ENCODE results near the gene SET.

Gene SET

GRCh38 chr9:128716581-128717254 lies 27.7 kb downstream of the SET start:
- no peaks in the 10 kb centered on the region for H3K27me3 Mint-ChIP-seq
- no peaks in the 10 kb centered on the region for H3K36me3 Mint-ChIP-seq
- H3K27ac Mint-ChIP-seq: no peak overlapping the region
- no peaks in the 10 kb centered on the region for H3K9me3 Mint-ChIP-seq
- no peak overlapping the region for H3K4me3 Mint-ChIP-seq
- no peaks in the 10 kb centered on the region for H3K4me1 Mint-ChIP-seq

DNA sequence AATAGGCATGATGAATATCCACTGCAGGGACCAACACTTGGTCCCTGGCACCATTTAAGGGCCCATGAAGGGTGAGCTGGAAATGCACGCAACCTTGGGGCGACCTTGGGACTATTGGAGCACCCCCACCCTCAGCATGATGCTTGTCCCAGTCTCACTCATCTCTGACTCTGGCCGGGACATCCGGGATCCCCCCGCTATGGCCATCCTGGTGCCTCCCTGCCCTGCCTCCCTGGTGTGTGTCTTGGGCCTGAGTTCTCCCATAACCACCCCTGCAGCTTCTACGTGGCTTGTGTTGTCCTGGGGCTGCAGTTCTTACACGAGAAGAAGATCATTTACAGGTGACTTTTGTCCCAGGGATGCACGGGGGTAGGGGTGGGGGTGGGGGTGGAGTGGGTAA lies 29.0 kb downstream of the SET start:
- Mint-ChIP-seq H3K9me3 (no peaks in the 10 kb centered on the region), H3K4me1 (peaks cover 6% of the 10 kb centered on the region), H3K36me3 (no peaks in the 10 kb centered on the region), H3K27me3 (no peaks in the 10 kb centered on the region), H3K27ac (no peak overlapping the region), H3K4me3 (no peak overlapping the region)

- Mint-ChIP-seq H3K9me3 (no peaks in the 10 kb centered on the region), H3K36me3 (no peaks in the 10 kb centered on the region), H3K27ac (no peak overlapping the region), H3K4me3 (no peak overlapping the region), H3K27me3 (no peaks in the 10 kb centered on the region), H3K4me1 (peaks cover 10% of the 10 kb centered on the region)
Measured at GRCh38 chr9:128718475-128718874, 29.5 kb downstream of the SET start.

- Mint-ChIP-seq H3K4me1 (peaks cover 22% of the 10 kb centered on the region), H3K9me3 (no peaks in the 10 kb centered on the region), H3K36me3 (no peaks in the 10 kb centered on the region), H3K27me3 (no peaks in the 10 kb centered on the region), H3K27ac (no peak overlapping the region), H3K4me3 (no peak overlapping the region)
Measured at GRCh38 chr9:128719919-128720605, 31.0 kb downstream of the SET start.

- H3K27ac Mint-ChIP-seq: no peak overlapping the region
- H3K36me3 Mint-ChIP-seq: no peaks in the 10 kb centered on the region
- no peaks in the 10 kb centered on the region for H3K9me3 Mint-ChIP-seq
- H3K4me1 Mint-ChIP-seq: peaks cover 29% of the 10 kb centered on the region
- no peaks in the 10 kb centered on the region for H3K27me3 Mint-ChIP-seq
- peak overlapping the region; percentile 36 for H3K4me3 Mint-ChIP-seq
Measured at GRCh38 chr9:128720841-128721486, 31.9 kb downstream of the SET start.

DNA sequence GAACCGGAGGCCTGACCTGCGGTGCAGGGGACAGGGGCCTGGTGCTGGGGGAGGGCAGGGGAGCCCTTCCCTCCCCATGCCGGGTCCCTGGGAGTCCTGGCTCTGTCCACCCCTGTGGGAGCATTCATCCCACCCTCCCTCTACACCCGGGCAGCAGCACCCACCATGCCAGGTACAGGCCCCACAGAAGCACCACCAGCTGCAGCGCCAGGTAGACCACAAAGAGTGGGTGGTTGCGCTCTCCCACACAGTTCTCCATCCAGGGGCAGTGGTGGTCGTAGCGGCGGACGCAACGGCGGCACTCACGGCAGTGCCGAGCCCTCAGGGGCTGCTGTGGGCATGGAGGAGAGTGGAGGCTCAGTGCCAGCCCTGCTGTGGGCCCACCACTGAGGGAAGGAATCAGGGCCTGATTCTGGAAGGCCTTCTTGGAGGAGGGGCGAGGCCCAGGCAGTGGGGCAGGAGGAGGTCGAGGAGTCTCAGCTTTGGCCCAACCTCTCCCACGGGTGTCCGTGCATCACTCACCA lies 32.5 kb downstream of the SET start:
- Mint-ChIP-seq H3K27me3 (no peaks in the 10 kb centered on the region), H3K4me1 (peaks cover 34% of the 10 kb centered on the region), H3K9me3 (no peaks in the 10 kb centered on the region), H3K36me3 (no peaks in the 10 kb centered on the region), H3K4me3 (no peak overlapping the region), H3K27ac (no peak overlapping the region)

DNA sequence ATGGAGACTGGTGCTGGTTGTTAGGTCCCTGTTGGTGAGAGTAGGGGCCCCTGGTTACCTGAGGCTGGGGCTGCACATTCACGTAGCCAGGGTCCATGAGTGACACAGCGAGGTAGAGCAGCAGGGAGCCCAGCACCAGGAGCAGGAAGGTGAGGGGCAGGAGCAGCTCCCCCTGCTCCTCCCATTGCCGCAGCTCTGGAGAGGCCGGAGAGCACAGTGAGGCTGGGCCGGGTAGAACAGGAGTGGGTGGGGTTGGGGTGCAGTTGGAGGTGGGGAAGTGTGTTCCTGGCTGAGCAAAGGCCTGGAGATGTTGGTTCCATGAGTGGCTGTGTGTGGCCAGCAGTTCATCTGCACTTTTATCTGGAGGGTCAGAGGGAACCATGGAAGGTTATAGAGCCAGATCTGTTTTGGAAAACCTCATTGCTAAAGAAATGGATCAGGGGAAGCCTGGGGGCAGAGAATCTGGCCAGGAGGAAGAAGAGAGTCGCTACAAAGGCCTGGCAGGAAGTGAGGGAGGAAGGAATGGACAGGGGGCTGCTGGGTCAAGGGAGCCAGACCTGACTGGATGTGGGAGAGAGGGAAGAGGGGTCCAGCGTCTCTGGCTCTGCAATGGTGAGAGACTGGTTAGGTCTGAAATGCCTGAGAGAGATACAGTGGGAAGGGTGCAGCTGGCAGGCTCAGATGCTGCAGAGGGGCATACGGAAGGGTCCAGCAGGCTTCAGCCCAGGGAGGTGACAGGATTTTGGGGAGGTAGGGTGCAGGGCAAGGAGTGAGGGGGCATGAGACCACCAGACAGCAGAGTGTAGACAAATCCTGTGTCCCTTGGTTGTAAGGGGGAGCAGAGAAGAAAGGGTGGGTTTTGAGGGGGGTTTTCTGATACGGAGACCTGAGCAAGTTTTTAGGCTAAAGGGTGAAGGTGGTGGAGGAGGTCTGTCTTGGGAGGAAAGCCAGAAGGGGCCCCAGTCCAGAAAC lies 33.6 kb downstream of the SET start:
- Mint-ChIP-seq H3K27ac (peak overlapping the region; percentile 73), H3K4me3 (peak overlapping the region; percentile 94), H3K36me3 (no peaks in the 10 kb centered on the region), H3K4me1 (peaks cover 44% of the 10 kb centered on the region), H3K27me3 (no peaks in the 10 kb centered on the region), H3K9me3 (no peaks in the 10 kb centered on the region)

DNA sequence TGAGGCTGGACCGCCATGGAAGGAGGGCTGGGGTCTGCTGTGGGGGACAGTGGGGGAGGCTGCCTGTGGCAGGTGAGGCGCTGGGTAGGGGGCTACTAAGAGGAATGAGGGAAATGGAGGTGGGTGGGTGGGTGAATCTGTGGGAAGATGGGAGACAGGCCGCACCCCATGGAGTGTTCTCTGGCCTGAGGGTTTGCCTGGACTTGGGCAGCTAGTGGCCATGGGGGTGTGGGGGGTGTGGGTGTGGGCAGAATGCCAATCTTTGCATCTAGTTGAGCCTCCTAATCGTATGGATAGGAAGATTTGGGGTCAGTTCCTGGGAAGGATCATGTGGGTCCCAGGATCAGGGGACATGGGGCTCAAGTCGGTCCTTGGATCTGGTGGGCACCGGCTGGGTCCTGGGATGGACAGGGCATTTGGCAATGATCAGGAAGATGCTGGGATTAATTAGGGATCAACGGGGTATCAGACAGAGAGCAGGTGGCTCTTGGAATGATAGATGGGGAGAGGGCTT lies 34.4 kb downstream of the SET start:
- H3K4me1 Mint-ChIP-seq: peaks cover 51% of the 10 kb centered on the region
- no peaks in the 10 kb centered on the region for H3K27me3 Mint-ChIP-seq
- peak overlapping the region; percentile 89 for H3K27ac Mint-ChIP-seq
- H3K9me3 Mint-ChIP-seq: no peaks in the 10 kb centered on the region
- H3K36me3 Mint-ChIP-seq: no peaks in the 10 kb centered on the region
- peak overlapping the region; percentile 94 for H3K4me3 Mint-ChIP-seq

GRCh38 chr9:128723866-128724743 lies 35.1 kb downstream of the SET start, which contains the start of gene ZDHHC12:
Gene ZDHHC12 (minus strand): TSS chr9:128724127. CDS start chr9:128724093, 34 bp downstream.
- Mint-ChIP-seq H3K36me3 (no peaks in the 10 kb centered on the region), H3K4me3 (peak within 1 kb of the TSS; percentile 94), H3K9me3 (no peaks in the 10 kb centered on the region), H3K4me1 (peaks cover 51% of the 10 kb centered on the region), H3K27me3 (no peaks in the 10 kb centered on the region), H3K27ac (peak within 1 kb of the TSS; percentile 89)

DNA sequence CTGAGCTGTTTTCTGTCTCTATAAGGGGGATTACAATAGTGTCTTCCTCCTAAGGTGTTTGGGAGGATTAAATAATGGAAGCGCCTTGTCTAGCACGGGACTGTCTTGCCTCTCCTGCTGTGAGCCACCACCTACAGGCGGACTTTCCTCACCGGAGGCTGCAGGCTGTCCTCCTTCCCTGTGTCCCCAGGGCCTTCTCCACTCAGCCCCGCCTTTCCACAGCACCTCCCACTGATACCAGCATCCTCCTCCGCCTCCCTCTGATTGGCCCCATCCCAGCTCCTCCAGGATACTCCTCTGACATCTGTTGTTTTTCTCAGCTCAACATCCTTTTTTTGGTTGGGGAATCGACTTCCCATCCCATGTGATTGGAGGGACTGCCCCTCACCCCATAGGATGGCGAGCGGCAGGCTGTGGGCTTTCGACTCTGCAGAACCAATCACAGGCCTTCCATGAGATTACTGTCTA lies 35.8 kb downstream of the SET start:
- Mint-ChIP-seq H3K27me3 (no peaks in the 10 kb centered on the region), H3K4me3 (peak overlapping the region; percentile 94), H3K9me3 (no peaks in the 10 kb centered on the region), H3K36me3 (no peaks in the 10 kb centered on the region), H3K4me1 (peaks cover 51% of the 10 kb centered on the region), H3K27ac (peak overlapping the region; percentile 85)

- Mint-ChIP-seq H3K36me3 (no peaks in the 10 kb centered on the region), H3K4me1 (peaks cover 48% of the 10 kb centered on the region), H3K27me3 (no peaks in the 10 kb centered on the region), H3K27ac (peak overlapping the region; percentile 55), H3K9me3 (no peaks in the 10 kb centered on the region), H3K4me3 (no peak overlapping the region)
Measured at GRCh38 chr9:128727640-128728248, 38.7 kb downstream of the SET start.

- no peaks in the 10 kb centered on the region for H3K9me3 Mint-ChIP-seq
- H3K4me1 Mint-ChIP-seq: peaks cover 43% of the 10 kb centered on the region
- no peaks in the 10 kb centered on the region for H3K27me3 Mint-ChIP-seq
- H3K4me3 Mint-ChIP-seq: no peak overlapping the region
- no peaks in the 10 kb centered on the region for H3K36me3 Mint-ChIP-seq
- H3K27ac Mint-ChIP-seq: no peak overlapping the region
Measured at GRCh38 chr9:128728298-128728697, 39.3 kb downstream of the SET start.

DNA sequence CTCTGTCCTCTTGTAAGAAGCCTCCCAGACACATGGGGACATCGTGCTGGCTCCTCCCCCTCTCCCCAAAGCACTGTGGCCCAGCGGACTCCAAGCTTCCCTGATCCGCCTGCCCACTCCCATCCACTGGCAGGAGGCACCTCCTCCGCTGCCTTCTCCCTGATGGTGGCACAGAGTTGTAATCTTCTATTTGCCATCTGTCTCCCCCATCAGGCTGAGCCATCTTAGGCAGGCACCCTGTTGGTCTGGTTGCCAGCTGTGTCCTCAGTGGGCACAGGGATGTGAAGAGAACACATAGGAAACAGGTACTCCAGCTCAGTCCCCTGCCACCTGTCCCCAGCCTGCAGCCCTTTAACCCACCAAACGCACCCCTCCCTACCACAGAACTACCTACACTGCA lies 40.3 kb downstream of the SET start:
- Mint-ChIP-seq H3K4me3 (no peak overlapping the region), H3K9me3 (no peaks in the 10 kb centered on the region), H3K36me3 (no peaks in the 10 kb centered on the region), H3K4me1 (peaks cover 36% of the 10 kb centered on the region), H3K27ac (no peak overlapping the region), H3K27me3 (no peaks in the 10 kb centered on the region)
